ENCODE data around the gene DOHH. TPM values are rescaled to one million over a fixed set of nuclear protein-coding genes. Genes with fewer than 3 reads are reported as not detected.

DOHH gene
- total RNA-seq, 1 donor from 2014 or later, result 10.1 TPM

DNA sequence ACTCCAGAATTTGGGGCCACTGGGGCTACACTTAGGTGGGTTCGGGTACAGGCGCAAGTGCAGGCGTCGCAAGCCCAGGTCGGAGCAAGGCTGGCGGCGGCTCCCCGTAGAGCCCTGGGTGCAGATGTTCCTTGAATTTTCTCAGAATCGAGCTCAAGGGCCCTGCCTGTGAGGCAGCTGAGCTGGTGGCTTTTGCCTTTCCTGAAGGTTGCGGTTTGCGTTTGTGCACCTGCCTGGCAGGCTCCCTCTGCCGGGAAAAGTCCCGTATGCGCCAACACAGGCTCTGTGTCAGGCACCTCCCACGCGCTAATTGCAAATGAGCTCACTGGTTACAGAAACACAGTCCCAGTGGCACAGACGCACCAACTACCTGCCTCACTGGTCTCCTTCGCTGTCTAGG lies 5.9 kb downstream of the DOHH start:
- Mint-ChIP-seq H3K9me3 (ENCODE audit: low read depth) (peaks cover 2% of the 10 kb centered on the region), H3K36me3 (ENCODE audit: low read depth) (peaks cover 14% of the 10 kb centered on the region), H3K4me3 (ENCODE audit: unreplicated experiment) (no peak overlapping the region), H3K4me1 (ENCODE audit: low read depth) (peaks cover 8% of the 10 kb centered on the region), H3K27ac (ENCODE audit: unreplicated experiment) (no peak overlapping the region), H3K27me3 (ENCODE audit: low read depth) (no peaks in the 10 kb centered on the region)
- no peak for DNase-seq (ENCODE audit: low spot score)
- no peak for TF ChIP-seq CTCF (IDR thresholded peaks at IDR 0.05)

GRCh38 chr19:3494051-3494450 lies 6.4 kb downstream of the DOHH start:
- Mint-ChIP-seq H3K9me3 (ENCODE audit: low read depth) (peaks cover 2% of the 10 kb centered on the region), H3K4me1 (ENCODE audit: low read depth) (peaks cover 4% of the 10 kb centered on the region), H3K27me3 (ENCODE audit: low read depth) (no peaks in the 10 kb centered on the region), H3K4me3 (ENCODE audit: unreplicated experiment) (no peak overlapping the region), H3K36me3 (ENCODE audit: low read depth) (peaks cover 14% of the 10 kb centered on the region), H3K27ac (ENCODE audit: unreplicated experiment) (no peak overlapping the region)
- no peak for TF ChIP-seq CTCF (IDR thresholded peaks at IDR 0.05)
- DNase-seq (ENCODE audit: low spot score), result no peak

GRCh38 chr19:3493651-3494050 lies 6.8 kb downstream of the DOHH start:
- TF ChIP-seq CTCF (IDR thresholded peaks at IDR 0.05), result no peak
- Mint-ChIP-seq H3K4me3 (ENCODE audit: unreplicated experiment) (no peak overlapping the region), H3K27ac (ENCODE audit: unreplicated experiment) (no peak overlapping the region), H3K36me3 (ENCODE audit: low read depth) (peaks cover 14% of the 10 kb centered on the region), H3K4me1 (ENCODE audit: low read depth) (peaks cover 3% of the 10 kb centered on the region), H3K9me3 (ENCODE audit: low read depth) (peaks cover 2% of the 10 kb centered on the region), H3K27me3 (ENCODE audit: low read depth) (no peaks in the 10 kb centered on the region)
- DNase-seq (ENCODE audit: low spot score), result no peak

GRCh38 chr19:3492919-3493318 lies 7.6 kb downstream of the DOHH start:
- H3K27me3 Mint-ChIP-seq (ENCODE audit: low read depth), result no peaks in the 10 kb centered on the region
- H3K27ac Mint-ChIP-seq (ENCODE audit: unreplicated experiment), result no peak overlapping the region
- H3K9me3 Mint-ChIP-seq (ENCODE audit: low read depth), result peaks cover 1% of the 10 kb centered on the region
- peaks cover 13% of the 10 kb centered on the region for H3K36me3 Mint-ChIP-seq (ENCODE audit: low read depth)
- H3K4me1 Mint-ChIP-seq (ENCODE audit: low read depth), result peaks cover under 1% of the 10 kb centered on the region
- no peak for TF ChIP-seq CTCF (IDR thresholded peaks at IDR 0.05)
- no peak for DNase-seq (ENCODE audit: low spot score)
- H3K4me3 Mint-ChIP-seq (ENCODE audit: unreplicated experiment), result no peak overlapping the region

- H3K36me3 Mint-ChIP-seq (ENCODE audit: low read depth), result peaks cover 12% of the 10 kb centered on the region
- no peak for TF ChIP-seq CTCF (IDR thresholded peaks at IDR 0.05)
- H3K27ac Mint-ChIP-seq (ENCODE audit: unreplicated experiment), result no peak overlapping the region
- no peaks in the 10 kb centered on the region for H3K9me3 Mint-ChIP-seq (ENCODE audit: low read depth)
- H3K4me3 Mint-ChIP-seq (ENCODE audit: unreplicated experiment), result no peak overlapping the region
- DNase-seq (ENCODE audit: low spot score), result no peak
- H3K4me1 Mint-ChIP-seq (ENCODE audit: low read depth), result no peaks in the 10 kb centered on the region
- H3K27me3 Mint-ChIP-seq (ENCODE audit: low read depth), result no peaks in the 10 kb centered on the region
Observed at GRCh38 chr19:3492131-3492839, 8.2 kb downstream of the DOHH start.

All from chondrocyte (in vitro differentiated cells).